GM12878 (cell line): ENCODE results near the gene HIC1. TPM values are rescaled to one million over a fixed set of nuclear protein-coding genes. Genes with fewer than 3 reads are reported as not detected.

Source experiments
- ATAC-seq: fragments of 200-7000 bp; cut with Tn5 transposase; 3 replicates; pipeline ENCODE4 v1.9.1; 2020; ENCODE audit warnings: mild to moderate bottlenecking, moderate library complexity
- BruUV-seq: library from RNA; stranded (reverse); fragments of 400-500 nt; replicated peaks from 2 replicates; lab custom pipeline; 2021; lab: Mats Ljungman, UMichigan
- CTCF ChIA-PET: fragments of 300-600 bp; sonication (Branson Sonifier 250); formaldehyde crosslinking; extraction: SDS; loops from one replicate; lab custom pipeline; 2021; ENCODE audit warnings: inconsistent platforms; lab: Yijun Ruan, JAX
- POLR2A ChIA-PET: fragments of 350-600 bp; formaldehyde crosslinking; extraction: SDS; loops from one replicate; lab custom pipeline; 2021; ENCODE audit warnings: inconsistent platforms; lab: Charles Lee
- RAD21 ChIA-PET: fragments of 300-600 bp; sonication (Branson Sonifier 250); formaldehyde crosslinking; loops from one replicate; lab custom pipeline; 2023; ENCODE audit warnings: antibody characterized with exemption; ENCODE audit not compliant: unreplicated experiment; lab: Charles Lee
- SMC1A ChIA-PET: fragments of 300-600 bp; sonication (Branson Sonifier 250); formaldehyde crosslinking; loops from one replicate; lab custom pipeline; 2023; ENCODE audit not compliant: unreplicated experiment, uncharacterized antibody; lab: Charles Lee
- DNase-seq: peaks from one replicate; pipeline ENCODE4 v3.0.0-alpha.2; 2011; ENCODE audit warnings: low read depth, low spot score
- FAIRE-seq: peaks from 3 replicates; lab custom pipeline; 2011; peaks lifted over from hg19 to GRCh38; lab: Jason Lieb, UNC
- H2AFZ ChIP-seq: 2 replicates; pipeline ENCODE4 v1.6.0; 2011; ENCODE audit warnings: low read depth, low read length, control low read depth; ENCODE audit not compliant: control insufficient read depth
- H3K27ac ChIP-seq: 2 replicates; pipeline ENCODE4 v1.5.1; 2011; ENCODE audit warnings: control low read depth; ENCODE audit not compliant: control insufficient read depth, insufficient read depth
- H3K27me3 ChIP-seq, 2 experiments: replicated peaks in 1 of 2; 2 replicates each; pipeline versions ENCODE4 v1.6.0 to v1.6.1; 2011; ENCODE audit warnings: low read length in 1 of 2; ENCODE audit not compliant: control insufficient read depth in 2 of 2, insufficient read depth in 2 of 2
- H3K36me3 ChIP-seq, 2 experiments: 2 replicates each; pipeline ENCODE4 v1.5.1; 2011; ENCODE audit warnings: low read length in 1 of 2; ENCODE audit not compliant: control insufficient read depth in 2 of 2, insufficient read depth in 2 of 2
- H3K4me1 ChIP-seq: 2 replicates; pipeline ENCODE4 v1.6.1; 2011; ENCODE audit warnings: mild to moderate bottlenecking, low read length, moderate library complexity, mixed read lengths; ENCODE audit not compliant: control insufficient read depth, insufficient read depth
- H3K4me2 ChIP-seq: 2 replicates; pipeline ENCODE4 v1.6.0; 2011; ENCODE audit warnings: control low read depth; ENCODE audit not compliant: control insufficient read depth, insufficient read depth
- H3K4me3 ChIP-seq: fragments of 200-600 bp; sonication (generic); 2 replicates; pipeline ENCODE4 v1.5.1; 2016
- H3K79me2 ChIP-seq: 2 replicates; pipeline ENCODE4 v1.6.0; 2011; ENCODE audit warnings: low read length; ENCODE audit not compliant: control insufficient read depth, insufficient read depth
- H3K9ac ChIP-seq: 2 replicates; pipeline ENCODE4 v1.8.0; 2011; ENCODE audit warnings: low read length, control low read depth, mixed read lengths; ENCODE audit not compliant: control insufficient read depth, insufficient read depth
- H3K9me3 ChIP-seq: replicated peaks from 3 replicates; pipeline ENCODE4 v1.5.1; 2011; ENCODE audit warnings: mild to moderate bottlenecking, low read length; ENCODE audit not compliant: control insufficient read depth, insufficient read depth
- H4K20me1 ChIP-seq: 2 replicates; pipeline ENCODE4 v1.6.0; 2011; ENCODE audit not compliant: control insufficient read depth, insufficient read depth
- ASH2L ChIP-seq: fragments of 300-600, 200-600 bp; sonication (generic); IDR thresholded peaks from 2 replicates; pipeline ENCODE4 v1.6.1; 2017; ENCODE audit warnings: low read depth, mild to moderate bottlenecking, borderline replicate concordance
- ATF7 ChIP-seq: fragments of 450-650 bp; IDR thresholded peaks from 2 replicates; pipeline ENCODE4 v1.6.1; 2016; ENCODE audit warnings: low read depth, mild to moderate bottlenecking
- CTCF ChIP-seq, 3 experiments: IDR thresholded peaks in 2 of 3; conservative IDR thresholded peaks in 1 of 3; 2 replicates each; pipeline ENCODE4 v1.5.1; 2011; ENCODE audit warnings: low read depth in 3 of 3, low read length in 3 of 3, mild to moderate bottlenecking in 3 of 3, control low read depth in 2 of 3, moderate library complexity in 2 of 3, inconsistent platforms in 1 of 3, mixed read lengths in 1 of 3; ENCODE audit not compliant: control insufficient read depth in 2 of 3, insufficient read depth in 1 of 3; ENCODE audit errors: extremely low read depth in 1 of 3
- DPF2 ChIP-seq: fragments of 450-650 bp; IDR thresholded peaks from 2 replicates; pipeline ENCODE4 v1.6.1; 2017; ENCODE audit warnings: mild to moderate bottlenecking
- E4F1 ChIP-seq: fragments of 450-650 bp; IDR thresholded peaks from 2 replicates; pipeline ENCODE4 v1.6.1; 2018; ENCODE audit warnings: borderline replicate concordance, mild to moderate bottlenecking; ENCODE audit not compliant: partially characterized antibody
- ELK1 ChIP-seq: IDR thresholded peaks from 2 replicates; pipeline ENCODE4 v1.6.1; 2012; ENCODE audit warnings: low read depth, low read length, improper control_type of control experiment
- FOS ChIP-seq: IDR thresholded peaks from 3 replicates; pipeline ENCODE4 v1.6.1; 2011; ENCODE audit warnings: borderline replicate concordance; ENCODE audit not compliant: insufficient read length; ENCODE audit errors: extremely low read depth
- HDAC6 ChIP-seq: fragments of 200-600 bp; sonication (generic); IDR thresholded peaks from one replicate; pipeline ENCODE4 v1.8.0; 2017; ENCODE audit warnings: antibody characterized with exemption; ENCODE audit not compliant: unreplicated experiment
- MYC ChIP-seq: IDR thresholded peaks from 2 replicates; pipeline ENCODE4 v1.6.1; 2011; ENCODE audit warnings: mild to moderate bottlenecking, low read length, moderate library complexity, inconsistent platforms; ENCODE audit not compliant: insufficient read depth, insufficient replicate concordance, insufficient read length, severe bottlenecking
- NFYA ChIP-seq: IDR thresholded peaks from 2 replicates; pipeline ENCODE4 v1.6.1; 2011; ENCODE audit warnings: low read depth, mild to moderate bottlenecking, low read length, improper control_type of control experiment, borderline replicate concordance
- RBBP5 ChIP-seq: fragments of 200-600 bp; sonication (generic); conservative IDR thresholded peaks from 2 replicates; pipeline ENCODE4 v1.6.1; 2016
- RUNX3 ChIP-seq: IDR thresholded peaks from 2 replicates; pipeline ENCODE4 v1.6.1; 2012; ENCODE audit warnings: low read length, inconsistent platforms
- TARDBP ChIP-seq: IDR thresholded peaks from 2 replicates; pipeline ENCODE4 v1.6.1; 2016; ENCODE audit warnings: borderline replicate concordance
- USF1 ChIP-seq: IDR thresholded peaks from 2 replicates; pipeline ENCODE4 v1.6.1; 2011; ENCODE audit warnings: borderline replicate concordance, low read depth, mild to moderate bottlenecking, moderate library complexity, mixed read lengths, low read length; ENCODE audit not compliant: insufficient read depth; ENCODE audit errors: extremely low read length
- WGBS: methylation state at CpG from one replicate; pipeline ENCODE4 v1.1.6; 2016; ENCODE audit warnings: low lambda C conversion rate; ENCODE audit not compliant: insufficient replicate concordance, insufficient coverage; ENCODE audit errors: missing lambda C conversion rate; 5-methylcytosine and 5-hydroxymethylcytosine counted together
- in situ Hi-C: fragments of 300-500 bp; cut with MboI; formaldehyde crosslinking; loops from 9 replicates; pipeline ENCODE4 v1.14.3; 2018; ENCODE audit warnings: mixed read lengths
- intact Hi-C: fragments of 100-400 bp; cut with micrococcal nuclease; formaldehyde crosslinking; loops from one replicate; pipeline ENCODE4 v1.14.2; 2022; ENCODE audit not compliant: unreplicated experiment
- polyA plus RNA-seq, 11 experiments: library from polyadenylated mRNA; depleted of rRNA in 4 of 11; unstranded in 6 of 11; stranded (reverse) in 5 of 11; fragments of >200 nt; fragmentation: Nextera tagmentation in 4 of 11; fragmentation: Illumina TruSeq in 1 of 11; extraction: Ambion mirVana in 4 of 11; extraction: Trizol in 1 of 11; gene quantifications; 1 replicate in 1 of 11; 2 replicates in 10 of 11; pipeline versions ENCODE4 v1.2.1 to v1.2.3, GENCODE V29; 2011 to 2016; ENCODE audit warnings: inconsistent platforms in 2 of 11, missing spikeins in 2 of 11, low read depth in 1 of 11
- total RNA-seq, 4 experiments: library from RNA; depleted of rRNA in 3 of 4; stranded (reverse); fragments of >200 nt in 3 of 4; fragmentation: Illumina TruSeq in 1 of 4; extraction: Trizol in 1 of 4; gene quantifications; 2 replicates each; pipeline versions ENCODE4 v1.2.1 to v1.2.3, GENCODE V29; 2013 to 2021

HIC1 gene
- total and polyA plus RNA-seq, 10 of the 15 experiments (the other 5 are each of a cell fraction or from before 2014, with no cell fraction given), result 0.11 to 61.1 (median 4.9) TPM

GRCh38 chr17:2044263-2044894, 10.5 kb upstream of the HIC1 start:
- no peaks in the 10 kb centered on the region for H4K20me1 ChIP-seq
- no peak overlapping the region for H2AFZ ChIP-seq
- peaks cover 0 to 2% of the 10 kb centered on the region in 2 experiments; a peak in 3 of 4 replicates for H3K36me3 ChIP-seq
- WGBS, result 100% methylated on average over 5 of the region's 5 CpGs
- peaks cover 13% of the 10 kb centered on the region for H3K79me2 ChIP-seq
- H3K4me3 ChIP-seq, result no peak overlapping the region
- no peak overlapping the region for H3K9ac ChIP-seq
- H3K4me1 ChIP-seq, result peaks cover 20% of the 10 kb centered on the region
- no peak for DNase-seq
- intact Hi-C loops (loop anchor here (5.0 kb wide), 1 partner anchor 322 kb away; the partner anchor contains the start of gene WDR81), in situ Hi-C loops (no loop called here)
- ChIA-PET CTCF (interaction anchor here (1.0 kb wide), 2 partner anchors 162 to 323 kb away, joined by 3 read pairs; no protein-coding TSS in a partner anchor), SMC1A (interaction anchor here (0.6 kb wide), 1 partner anchor 328 kb away, joined by 3 read pairs; no protein-coding TSS in a partner anchor), RAD21 (no interaction called here), POLR2A (interaction anchor here (0.6 to 0.7 kb wide), 2 partner anchors 110 to 131 kb away, joined by 3 read pairs; no protein-coding TSS in a partner anchor)
- H3K9me3 ChIP-seq, result no peaks in the 10 kb centered on the region
- no peaks in the 10 kb centered on the region for H3K27me3 ChIP-seq
- no peak overlapping the region for H3K27ac ChIP-seq
- no peak for ATAC-seq
- H3K4me2 ChIP-seq, result no peak overlapping the region
- BruUV-seq, result no TSS peak
- FAIRE-seq, result no peak
- TF ChIP-seq ELK1, result no peak
- no peak for TF ChIP-seq RBBP5
- TF ChIP-seq ASH2L, result no peak
- no peak for TF ChIP-seq CTCF (IDR thresholded peaks at IDR 0.05 in 2 of 3, conservative IDR thresholded peaks at IDR 0.05 in 1 of 3; ENCODE audit: control insufficient read depth in 2 of 3, extremely low read depth in 1 of 3, insufficient read depth in 1 of 3, low read depth in 3 of 3, low read length in 3 of 3)
- no peak for TF ChIP-seq DPF2
- no peak for TF ChIP-seq MYC
- TF ChIP-seq HDAC6, result no peak
- TF ChIP-seq ATF7, result no peak
- TF ChIP-seq FOS, result no peak
- no peak for TF ChIP-seq TARDBP
- no peak for TF ChIP-seq E4F1
- TF ChIP-seq NFYA, result no peak
- TF ChIP-seq RUNX3, result no peak
- TF ChIP-seq USF1, result no peak
